Measurements from ENCODE around the gene CHMP4A. TPM values are rescaled to one million over a fixed set of nuclear protein-coding genes. Genes with fewer than 3 reads are reported as not detected.
A peak's percentile ranks its signal among the peaks of the same experiment; 100 is the strongest.

Gene CHMP4A
- total RNA-seq, 1 donor from 2014 or later = 34.3 TPM

- peaks cover 24% of the 10 kb centered on the region for H3K36me3 Mint-ChIP-seq (ENCODE audit: low read depth, unreplicated experiment)
- peak overlapping the region; percentile 96 for H3K27ac Mint-ChIP-seq (ENCODE audit: unreplicated experiment)
- TF ChIP-seq, protein P1, sequence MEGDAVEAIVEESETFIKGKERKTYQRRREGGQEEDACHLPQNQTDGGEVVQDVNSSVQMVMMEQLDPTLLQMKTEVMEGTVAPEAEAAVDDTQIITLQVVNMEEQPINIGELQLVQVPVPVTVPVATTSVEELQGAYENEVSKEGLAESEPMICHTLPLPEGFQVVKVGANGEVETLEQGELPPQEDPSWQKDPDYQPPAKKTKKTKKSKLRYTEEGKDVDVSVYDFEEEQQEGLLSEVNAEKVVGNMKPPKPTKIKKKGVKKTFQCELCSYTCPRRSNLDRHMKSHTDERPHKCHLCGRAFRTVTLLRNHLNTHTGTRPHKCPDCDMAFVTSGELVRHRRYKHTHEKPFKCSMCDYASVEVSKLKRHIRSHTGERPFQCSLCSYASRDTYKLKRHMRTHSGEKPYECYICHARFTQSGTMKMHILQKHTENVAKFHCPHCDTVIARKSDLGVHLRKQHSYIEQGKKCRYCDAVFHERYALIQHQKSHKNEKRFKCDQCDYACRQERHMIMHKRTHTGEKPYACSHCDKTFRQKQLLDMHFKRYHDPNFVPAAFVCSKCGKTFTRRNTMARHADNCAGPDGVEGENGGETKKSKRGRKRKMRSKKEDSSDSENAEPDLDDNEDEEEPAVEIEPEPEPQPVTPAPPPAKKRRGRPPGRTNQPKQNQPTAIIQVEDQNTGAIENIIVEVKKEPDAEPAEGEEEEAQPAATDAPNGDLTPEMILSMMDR (IDR thresholded peaks at IDR 0.05; ENCODE audit: unreplicated experiment) = no peak
- H3K4me3 Mint-ChIP-seq (ENCODE audit: unreplicated experiment) = peak overlapping the region; percentile 93
- H3K9me3 Mint-ChIP-seq (ENCODE audit: unreplicated experiment) = no peaks in the 10 kb centered on the region
- H3K4me1 Mint-ChIP-seq (ENCODE audit: unreplicated experiment) = peaks cover 21% of the 10 kb centered on the region
- peaks cover 26% of the 10 kb centered on the region for H3K27me3 Mint-ChIP-seq (ENCODE audit: unreplicated experiment)
- DNase-seq (ENCODE audit: low spot score) = no peak
These were observed 776 bp upstream of the CHMP4A start for GRCh38 chr14:24213866-24214662.

DNA sequence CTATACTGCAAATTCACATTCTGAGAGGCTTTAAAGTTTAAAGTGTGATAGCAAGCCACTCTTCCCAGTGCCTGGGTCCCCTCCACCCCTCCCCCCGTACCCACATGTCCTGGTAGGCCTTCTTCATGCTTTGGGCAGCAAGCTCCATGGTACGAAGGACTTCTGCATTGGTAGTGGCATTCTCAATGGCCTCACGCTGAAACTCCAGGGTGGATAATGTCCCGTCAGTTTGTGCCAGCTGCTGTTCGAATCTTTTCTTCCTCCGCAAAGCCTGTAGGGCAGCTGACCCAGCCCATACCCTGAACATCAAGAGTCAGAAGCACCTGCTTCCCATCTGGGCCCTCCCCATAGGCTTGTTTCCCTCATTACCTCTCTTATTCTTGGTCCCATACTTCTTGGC, 2.0 kb downstream of the CHMP4A start:
- no peak for DNase-seq (ENCODE audit: low spot score)
- TF ChIP-seq, protein P1 (IDR thresholded peaks at IDR 0.05; ENCODE audit: unreplicated experiment) = no peak
- Mint-ChIP-seq H3K4me1 (ENCODE audit: unreplicated experiment) (peaks cover 24% of the 10 kb centered on the region), H3K4me3 (ENCODE audit: unreplicated experiment) (no peak overlapping the region), H3K27me3 (ENCODE audit: unreplicated experiment) (peaks cover 30% of the 10 kb centered on the region), H3K27ac (ENCODE audit: unreplicated experiment) (peak overlapping the region; percentile 28), H3K36me3 (ENCODE audit: low read depth, unreplicated experiment) (peaks cover 37% of the 10 kb centered on the region), H3K9me3 (ENCODE audit: unreplicated experiment) (no peaks in the 10 kb centered on the region)

DNA sequence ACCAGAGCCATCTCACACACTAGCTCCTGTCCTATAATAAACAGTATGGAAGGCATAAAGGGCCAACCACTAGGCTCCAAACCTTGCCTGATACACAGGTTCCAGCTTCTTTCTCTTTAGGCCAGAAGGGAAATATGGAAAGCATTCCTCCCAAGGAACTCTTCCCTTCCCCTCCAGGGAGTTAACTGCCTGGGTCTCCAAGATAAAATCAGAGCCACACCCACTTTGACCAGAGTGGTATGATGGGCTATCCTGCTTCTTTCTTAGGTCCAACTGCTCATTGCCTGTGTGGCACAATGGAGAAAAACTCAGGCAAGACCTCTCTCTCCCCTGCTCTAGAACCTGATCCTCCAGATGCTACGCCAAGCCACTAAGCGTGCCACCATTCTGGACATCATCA, 5.7 kb downstream of the CHMP4A start:
- Mint-ChIP-seq H3K27me3 (ENCODE audit: unreplicated experiment) (peaks cover 13% of the 10 kb centered on the region), H3K9me3 (ENCODE audit: unreplicated experiment) (no peaks in the 10 kb centered on the region), H3K27ac (ENCODE audit: unreplicated experiment) (no peak overlapping the region), H3K36me3 (ENCODE audit: low read depth, unreplicated experiment) (peaks cover 51% of the 10 kb centered on the region), H3K4me3 (ENCODE audit: unreplicated experiment) (no peak overlapping the region), H3K4me1 (ENCODE audit: unreplicated experiment) (peaks cover 6% of the 10 kb centered on the region)
- DNase-seq (ENCODE audit: low spot score) = no peak
- TF ChIP-seq, protein P1 (IDR thresholded peaks at IDR 0.05; ENCODE audit: unreplicated experiment) = no peak

- Mint-ChIP-seq H3K27ac (ENCODE audit: unreplicated experiment) (no peak overlapping the region), H3K36me3 (ENCODE audit: low read depth, unreplicated experiment) (peaks cover 54% of the 10 kb centered on the region), H3K4me1 (ENCODE audit: unreplicated experiment) (peaks cover 6% of the 10 kb centered on the region), H3K27me3 (ENCODE audit: unreplicated experiment) (peaks cover 12% of the 10 kb centered on the region), H3K4me3 (ENCODE audit: unreplicated experiment) (peak overlapping the region; percentile 35), H3K9me3 (ENCODE audit: unreplicated experiment) (no peaks in the 10 kb centered on the region)
- DNase-seq (ENCODE audit: low spot score) = no peak
- TF ChIP-seq, protein P1 (IDR thresholded peaks at IDR 0.05; ENCODE audit: unreplicated experiment) = no peak
These were observed 6.2 kb downstream of the CHMP4A start for GRCh38 chr14:24207104-24207551.
